Adrenal gland (tissue), 5 donors: Measurements from ENCODE around the gene SLCO2A1.

Source experiments
- CTCF ChIP-seq, 6 experiments: fragments of 450-650 bp in 4 of 6; fragments of 200-600 bp in 2 of 6; sonication (generic) in 1 of 6; IDR thresholded peaks; 1 replicate in 5 of 6; 2 replicates in 1 of 6; pipeline versions ENCODE4 v1.5.1 to v1.8.0; 2016 to 2021; ENCODE audit warnings: antibody characterized with exemption in 6 of 6, mild to moderate bottlenecking in 2 of 6, moderate library complexity in 1 of 6
- POLR2A ChIP-seq, 2 donors: fragments of 450-650 bp; IDR thresholded peaks; one replicate each; pipeline ENCODE4 v1.6.1; 2017; ENCODE audit warnings: antibody characterized with exemption in 2 of 2, mild to moderate bottlenecking in 2 of 2, moderate library complexity in 1 of 2
- donor health status: DM: no; HTN: no; CAD: no.

GRCh38 chr3:133941415-133941821, 88.3 kb downstream of the SLCO2A1 start:
- TF ChIP-seq POLR2A (IDR thresholded peaks at IDR 0.05) (no peak), CTCF (IDR thresholded peaks at IDR 0.05) (no peak)
